Breast epithelium (tissue), 4 donors: ENCODE measurements around the gene PACRGL. TPM values are rescaled to one million over a fixed set of nuclear protein-coding genes. Genes with fewer than 3 reads are reported as not detected.

ENCODE experiments used
- DNase-seq, 2 donors: peaks; one replicate each; pipeline ENCODE4 v3.0.0-alpha.2; 2019; ENCODE audit warnings: low spot score in 2 of 2
- H3K27ac ChIP-seq, 2 donors: fragments of 200-600 bp; sonication (generic) in 1 of 2; one replicate each; pipeline ENCODE4 v1.5.1; 2016 to 2019; ENCODE audit warnings: mild to moderate bottlenecking in 1 of 2
- H3K27me3 ChIP-seq, 2 donors: fragments of 200-600 bp; sonication (generic) in 1 of 2; one replicate each; pipeline versions ENCODE4 v1.5.1 to v1.6.0; 2017 to 2019; ENCODE audit warnings: control low read depth in 1 of 2, mild to moderate bottlenecking in 1 of 2
- H3K36me3 ChIP-seq: fragments of 200-600 bp; one replicate; pipeline ENCODE4 v1.5.1; 2019
- H3K4me1 ChIP-seq, 2 donors: fragments of 200-600 bp; sonication (generic); one replicate each; pipeline ENCODE4 v1.5.1; 2016 to 2019; ENCODE audit warnings: control low read depth in 1 of 2
- H3K4me3 ChIP-seq, 3 donors: fragments of 200-600 bp; sonication (generic); 1 replicate in 2 of 3; 2 replicates in 1 of 3; pipeline ENCODE4 v1.5.1; 2016 to 2019; ENCODE audit warnings: mild to moderate bottlenecking in 3 of 3, moderate library complexity in 2 of 3
- H3K9me3 ChIP-seq, 2 donors: fragments of 200-600 bp; sonication (generic) in 1 of 2; one replicate each; pipeline ENCODE4 v1.5.1; 2016 to 2019; ENCODE audit warnings: control low read depth in 1 of 2
- CTCF ChIP-seq, 3 donors: fragments of 450-650 bp; IDR thresholded peaks; one replicate each; pipeline ENCODE4 v1.5.1; 2016 to 2017; ENCODE audit warnings: antibody characterized with exemption in 3 of 3, mild to moderate bottlenecking in 3 of 3, moderate library complexity in 3 of 3
- POLR2A ChIP-seq: fragments of 450-650 bp; IDR thresholded peaks from one replicate; pipeline ENCODE4 v1.6.1; 2016; ENCODE audit warnings: antibody characterized with exemption, mild to moderate bottlenecking, moderate library complexity
- POLR2AphosphoS5 ChIP-seq, 3 donors: sonication (generic); formaldehyde crosslinking; IDR thresholded peaks; one replicate each; pipeline ENCODE4 v1.6.1; 2017; ENCODE audit warnings: antibody characterized with exemption in 3 of 3
- intact Hi-C: fragments of 100-400 bp; cut with DNase I; formaldehyde crosslinking; loops from one replicate; pipeline ENCODE4 v1.15.1; 2023; ENCODE audit warnings: low total_unique reads
- total RNA-seq, 3 donors: library from RNA; depleted of rRNA; stranded (reverse); fragments of >200 nt; gene quantifications; one replicate each; pipeline ENCODE4 v1.1.0, GENCODE V29; 2016

The PACRGL gene
- total RNA-seq, 3 donors from 2014 or later: 25.4 to 53.4 (median 46.2) TPM

- Histone ChIP-seq H3K27me3 (peaks cover 0 to 6% of the 10 kb centered on the region in 2 donors), H3K9me3 (no peaks in the 10 kb centered on the region), H3K36me3 (no peaks in the 10 kb centered on the region), H3K27ac (no peak overlapping the region), H3K4me1 (no peaks in the 10 kb centered on the region), H3K4me3 (no peak overlapping the region)
- intact Hi-C loops: no loop called here
- no peak for DNase-seq
- no peak for TF ChIP-seq POLR2AphosphoS5 (IDR thresholded peaks at IDR 0.05)
- TF ChIP-seq POLR2A: no peak
- TF ChIP-seq CTCF (IDR thresholded peaks at IDR 0.05): no peak
Observed at GRCh38 chr4:20687864-20688263, 12.4 kb upstream of the PACRGL start.

DNA sequence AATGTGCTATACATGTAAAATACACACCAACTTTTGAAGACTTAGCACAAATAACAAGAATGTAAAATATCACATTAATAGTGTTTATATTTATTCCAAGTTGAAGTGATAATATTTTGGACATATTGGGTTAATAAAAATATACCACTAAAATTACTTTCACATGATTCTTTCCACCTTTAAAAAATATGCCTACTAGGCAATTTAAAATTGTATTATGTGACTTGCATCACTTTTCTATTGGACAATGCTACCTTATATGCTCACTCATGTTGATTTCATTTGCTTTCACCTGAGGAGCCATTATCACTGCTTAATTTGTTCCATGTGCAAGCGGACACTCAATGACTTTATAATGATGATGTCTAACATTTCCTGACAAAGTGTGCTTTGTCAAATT, 3.4 kb upstream of the PACRGL start:
- Histone ChIP-seq H3K27ac (no peak overlapping the region), H3K9me3 (no peaks in the 10 kb centered on the region), H3K4me3 (no peak overlapping the region), H3K36me3 (no peaks in the 10 kb centered on the region), H3K4me1 (peaks cover 0 to 3% of the 10 kb centered on the region in 2 donors), H3K27me3 (peaks cover 0 to 6% of the 10 kb centered on the region in 2 donors)
- TF ChIP-seq CTCF (IDR thresholded peaks at IDR 0.05): no peak
- TF ChIP-seq POLR2AphosphoS5 (IDR thresholded peaks at IDR 0.05): no peak
- TF ChIP-seq POLR2A: no peak
- intact Hi-C loops: no loop called here
- DNase-seq: no peak

GRCh38 chr4:20698382-20698781, 1.9 kb upstream of the PACRGL start:
- no peaks in the 10 kb centered on the region for H3K36me3 ChIP-seq
- no peak overlapping the region for H3K27ac ChIP-seq
- no peaks in the 10 kb centered on the region for H3K9me3 ChIP-seq
- TF ChIP-seq POLR2A (no peak), POLR2AphosphoS5 (IDR thresholded peaks at IDR 0.05) (no peak), CTCF (IDR thresholded peaks at IDR 0.05) (no peak)
- H3K4me1 ChIP-seq: peaks cover 0 to 3% of the 10 kb centered on the region in 2 donors
- no peak overlapping the region for H3K4me3 ChIP-seq
- intact Hi-C loops: no loop called here
- no peaks in the 10 kb centered on the region for H3K27me3 ChIP-seq
- no peak for DNase-seq

DNA sequence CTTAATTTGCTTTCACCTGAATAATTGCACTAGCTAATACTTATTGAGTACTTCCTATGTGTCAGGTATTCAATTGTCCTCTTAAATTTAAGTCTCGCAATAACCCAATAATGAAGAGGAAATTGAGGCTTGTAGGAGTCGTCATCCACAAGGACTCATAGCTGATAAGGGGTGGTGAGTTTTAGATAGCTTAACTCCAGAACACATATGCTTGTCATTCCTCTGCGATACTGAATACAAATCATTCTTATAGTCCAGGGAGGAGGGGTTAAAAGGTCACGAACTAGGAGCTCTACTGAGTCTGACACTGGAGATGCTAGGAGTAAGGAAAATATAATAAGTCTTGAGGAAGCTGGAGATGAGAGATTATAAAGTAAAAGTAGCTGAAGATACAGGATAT, 1.4 kb upstream of the PACRGL start:
- no peak for DNase-seq

DNA sequence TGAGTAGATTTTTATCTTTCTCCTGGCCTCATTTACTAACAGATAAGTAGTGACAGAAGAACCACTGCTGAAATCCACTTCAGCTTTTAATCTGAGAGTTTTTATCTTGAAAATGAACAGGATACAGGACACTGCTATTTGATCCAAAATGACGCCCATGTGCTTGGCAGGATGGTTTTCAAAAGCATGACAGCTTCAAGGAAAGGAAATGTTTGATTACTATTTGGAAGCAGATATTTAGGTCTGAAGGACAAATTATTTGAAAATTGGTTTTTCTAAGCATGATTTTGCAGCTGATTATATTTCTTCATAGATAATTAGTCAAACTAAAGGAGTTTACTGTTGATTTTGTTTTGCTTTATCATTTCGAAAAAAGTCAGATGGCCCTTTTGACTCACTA, 11.1 kb downstream of the PACRGL start:
- no peaks in the 10 kb centered on the region for H3K36me3 ChIP-seq
- DNase-seq: no peak
- no peaks in the 10 kb centered on the region for H3K27me3 ChIP-seq
- H3K4me3 ChIP-seq: no peak overlapping the region
- H3K4me1 ChIP-seq: no peaks in the 10 kb centered on the region
- TF ChIP-seq POLR2A (no peak), CTCF (IDR thresholded peaks at IDR 0.05) (no peak), POLR2AphosphoS5 (IDR thresholded peaks at IDR 0.05) (no peak)
- no peaks in the 10 kb centered on the region for H3K9me3 ChIP-seq
- intact Hi-C loops: no loop called here
- no peak overlapping the region for H3K27ac ChIP-seq

More for the DNA sequence above, 1.4 kb upstream of the PACRGL start:
- H3K36me3 ChIP-seq: no peaks in the 10 kb centered on the region
- no peak for TF ChIP-seq POLR2A
- no peak for TF ChIP-seq POLR2AphosphoS5 (IDR thresholded peaks at IDR 0.05)
- TF ChIP-seq CTCF (IDR thresholded peaks at IDR 0.05): no peak
- peaks cover 0 to 3% of the 10 kb centered on the region in 2 donors for H3K4me1 ChIP-seq
- H3K27ac ChIP-seq: no peak overlapping the region
- H3K4me3 ChIP-seq: no peak overlapping the region
- no peaks in the 10 kb centered on the region for H3K9me3 ChIP-seq
- intact Hi-C loops: no loop called here
- H3K27me3 ChIP-seq: no peaks in the 10 kb centered on the region
